Fibroblast of pulmonary artery (primary cell): ENCODE data around the gene THYN1.
A peak's percentile ranks its signal among the peaks of the same experiment; 100 is the strongest.

Experiments
- DNase-seq: peaks from one replicate; pipeline ENCODE4 v3.0.0-alpha.2; 2010; ENCODE audit warnings: low read depth
- H3K4me3 ChIP-seq: replicated peaks from 2 replicates; pipeline ENCODE4 v1.5.1; 2011; ENCODE audit warnings: low read depth, mild to moderate bottlenecking, control low read depth, low read length, moderate library complexity
- CTCF ChIP-seq: IDR thresholded peaks from 2 replicates; pipeline ENCODE4 v1.5.1; 2011; ENCODE audit warnings: mild to moderate bottlenecking, control low read depth, low read length, inconsistent platforms; ENCODE audit errors: missing control alignments

THYN1 gene

GRCh38 chr11:134229126-134229790, 23.9 kb downstream of the THYN1 start:
- DNase-seq = no peak
- no peak overlapping the region for H3K4me3 ChIP-seq
- no peak for TF ChIP-seq CTCF

- DNase-seq = no peak
- TF ChIP-seq CTCF = no peak
- H3K4me3 ChIP-seq = no peak overlapping the region
Observed at GRCh38 chr11:134228625-134229024, 24.5 kb downstream of the THYN1 start.

GRCh38 chr11:134226806-134227325, 26.3 kb downstream of the THYN1 start:
- no peak for DNase-seq
- H3K4me3 ChIP-seq = no peak overlapping the region
- no peak for TF ChIP-seq CTCF

GRCh38 chr11:134224710-134225664, 28.2 kb downstream of the THYN1 start:
- H3K4me3 ChIP-seq = peak overlapping the region; percentile 95
- DNase-seq = peak; percentile 28
- no peak for TF ChIP-seq CTCF

- no peak for TF ChIP-seq CTCF
- peak within 1 kb of the TSS; percentile 95 for H3K4me3 ChIP-seq
- DNase-seq = peak; percentile 96
Observed at GRCh38 chr11:134223836-134224709, 29.1 kb downstream of the THYN1 start, which contains the start of the genes NCAPD3 and VPS26B. Gene NCAPD3 (minus strand): TSS chr11:134223967. CDS start chr11:134223926, 41 bp downstream. Gene VPS26B (plus strand): TSS chr11:134224671. CDS start chr11:134225123, 452 bp downstream.

GRCh38 chr11:134223121-134223520, 30.0 kb downstream of the THYN1 start:
- peak overlapping the region; percentile 95 for H3K4me3 ChIP-seq
- no peak for DNase-seq
- TF ChIP-seq CTCF = no peak
